ENCODE results near the gene FAM83F. TPM values are rescaled to one million over a fixed set of nuclear protein-coding genes. Genes with fewer than 3 reads are reported as not detected.

The FAM83F gene
- total and polyA plus RNA-seq, 7 donors = under 0.01 to 19.5 (median 0.71) TPM

DNA sequence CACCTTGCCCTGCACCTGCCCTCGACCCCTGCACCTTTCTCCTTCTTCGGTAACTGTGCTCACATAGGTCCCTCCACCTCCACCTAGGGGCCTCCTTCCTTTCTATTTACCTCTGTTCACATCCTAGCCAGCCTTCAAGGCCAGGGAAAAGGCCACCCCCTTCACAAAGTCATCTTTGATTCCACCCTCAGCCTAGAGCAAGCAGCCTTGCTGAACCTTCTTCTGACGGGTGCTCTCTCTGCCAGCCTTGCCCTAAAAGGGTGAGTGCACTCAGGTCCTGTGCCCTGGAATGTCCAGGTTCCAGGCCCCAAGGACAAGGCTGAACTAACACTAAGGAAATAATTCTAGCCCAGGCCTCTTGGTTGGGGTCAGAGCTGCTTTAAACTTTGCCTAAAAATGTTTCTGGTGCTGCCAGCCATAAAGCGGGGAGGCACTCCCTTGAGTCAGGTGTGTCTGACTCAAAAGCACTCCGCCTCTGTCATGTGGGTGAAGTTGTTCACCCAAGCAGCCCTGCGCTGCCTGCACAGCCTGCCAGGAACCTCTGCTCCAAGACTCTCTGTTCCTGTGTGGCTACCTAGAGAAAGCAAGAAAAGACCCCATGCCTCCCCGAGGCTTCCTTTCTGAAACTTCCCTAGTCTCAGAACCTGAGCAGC lies 9.2 kb upstream of the FAM83F start:
- no peak for DNase-seq
- no peaks in the 10 kb centered on the region for H3K4me1 ChIP-seq
- no peak overlapping the region for H3K27ac ChIP-seq
- WGBS, 2 donors = 24 to 63% methylated on average over 7 of the region's 7 CpGs
- intact Hi-C loops (cut with DNase I) = no loop called here
- H3K36me3 ChIP-seq = no peaks in the 10 kb centered on the region
- TF ChIP-seq EP300 (IDR thresholded peaks at IDR 0.05) (no peak), POLR2AphosphoS5 (IDR thresholded peaks at IDR 0.05) (no peak), POLR2A (IDR thresholded peaks at IDR 0.05) (no peak)
- TF ChIP-seq, protein P1, sequence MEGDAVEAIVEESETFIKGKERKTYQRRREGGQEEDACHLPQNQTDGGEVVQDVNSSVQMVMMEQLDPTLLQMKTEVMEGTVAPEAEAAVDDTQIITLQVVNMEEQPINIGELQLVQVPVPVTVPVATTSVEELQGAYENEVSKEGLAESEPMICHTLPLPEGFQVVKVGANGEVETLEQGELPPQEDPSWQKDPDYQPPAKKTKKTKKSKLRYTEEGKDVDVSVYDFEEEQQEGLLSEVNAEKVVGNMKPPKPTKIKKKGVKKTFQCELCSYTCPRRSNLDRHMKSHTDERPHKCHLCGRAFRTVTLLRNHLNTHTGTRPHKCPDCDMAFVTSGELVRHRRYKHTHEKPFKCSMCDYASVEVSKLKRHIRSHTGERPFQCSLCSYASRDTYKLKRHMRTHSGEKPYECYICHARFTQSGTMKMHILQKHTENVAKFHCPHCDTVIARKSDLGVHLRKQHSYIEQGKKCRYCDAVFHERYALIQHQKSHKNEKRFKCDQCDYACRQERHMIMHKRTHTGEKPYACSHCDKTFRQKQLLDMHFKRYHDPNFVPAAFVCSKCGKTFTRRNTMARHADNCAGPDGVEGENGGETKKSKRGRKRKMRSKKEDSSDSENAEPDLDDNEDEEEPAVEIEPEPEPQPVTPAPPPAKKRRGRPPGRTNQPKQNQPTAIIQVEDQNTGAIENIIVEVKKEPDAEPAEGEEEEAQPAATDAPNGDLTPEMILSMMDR (IDR thresholded peaks at IDR 0.05) = no peak
- H3K4me3 ChIP-seq = no peak overlapping the region
- no peaks in the 10 kb centered on the region for H3K9me3 ChIP-seq
- peaks cover 0 to 11% (median 0%) of the 10 kb centered on the region in 3 donors for H3K27me3 ChIP-seq

DNA sequence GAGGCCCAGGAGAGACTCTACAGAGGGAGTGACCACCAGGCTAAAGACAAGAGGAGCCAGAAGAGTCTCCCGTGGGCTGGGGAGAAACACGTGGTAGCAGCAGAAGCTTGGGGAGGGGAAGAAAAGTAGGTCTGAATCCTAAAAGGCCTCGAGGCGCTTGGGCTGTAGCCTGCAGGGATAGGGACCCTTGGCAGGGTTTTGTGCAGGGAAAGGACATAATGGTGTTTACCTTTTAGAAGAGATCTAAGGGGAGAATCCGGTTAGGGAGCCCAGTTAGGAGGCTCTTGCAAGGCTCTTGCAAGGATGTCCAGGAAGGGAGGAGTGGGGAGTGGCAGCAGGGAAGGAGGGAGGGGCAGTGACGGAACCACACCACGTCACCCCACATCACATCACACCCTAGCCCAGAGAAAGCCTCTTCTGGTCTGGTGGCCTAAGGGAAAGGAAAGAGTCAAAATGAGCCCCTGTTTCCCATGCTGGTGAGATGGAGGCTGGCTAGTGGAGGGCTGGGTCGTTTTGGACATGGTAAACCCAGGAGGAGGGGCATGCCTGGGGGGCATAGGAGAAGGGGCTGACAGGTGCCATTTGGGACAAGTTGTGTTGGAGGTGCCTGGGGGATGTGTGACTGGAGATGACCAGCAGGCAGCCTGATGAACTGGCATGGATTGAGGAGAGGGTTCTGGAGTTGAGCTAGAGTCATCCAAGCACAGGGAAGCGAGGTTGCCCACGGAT lies 6.2 kb upstream of the FAM83F start:
- Histone ChIP-seq H3K27ac (no peak overlapping the region), H3K27me3 (peaks cover 0 to 14% (median 10%) of the 10 kb centered on the region in 3 donors), H3K9me3 (no peaks in the 10 kb centered on the region), H3K4me1 (no peaks in the 10 kb centered on the region), H3K4me3 (no peak overlapping the region), H3K36me3 (no peaks in the 10 kb centered on the region)
- TF ChIP-seq POLR2AphosphoS5 (IDR thresholded peaks at IDR 0.05) (no peak), EP300 (IDR thresholded peaks at IDR 0.05) (no peak), POLR2A (IDR thresholded peaks at IDR 0.05) (no peak)
- TF ChIP-seq, protein P1 (IDR thresholded peaks at IDR 0.05) = no peak
- intact Hi-C loops (cut with DNase I) = no loop called here
- 71 to 73% methylated on average over 10 of the region's 10 CpGs for WGBS, 2 donors
- DNase-seq = no peak

DNA sequence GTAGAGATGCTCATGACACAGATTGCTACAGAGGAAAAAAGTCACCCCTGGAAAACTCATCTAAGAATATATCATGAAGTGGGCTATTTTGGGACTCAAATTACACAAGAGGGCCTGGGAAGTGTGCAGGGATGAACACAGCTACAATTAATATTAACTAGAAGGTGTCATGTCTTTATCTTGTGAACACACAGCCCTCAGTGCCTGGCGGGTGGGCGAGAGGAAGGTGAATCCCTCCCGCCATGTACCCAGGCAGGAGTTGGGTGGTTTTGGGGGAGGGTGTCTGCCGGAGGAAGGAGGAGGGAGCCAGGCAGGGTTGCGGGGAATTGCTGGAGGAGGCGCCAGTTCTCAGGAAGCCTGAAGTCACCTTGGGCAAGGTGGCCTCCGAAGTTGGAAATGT lies 5.1 kb upstream of the FAM83F start:
- no peaks in the 10 kb centered on the region for H3K9me3 ChIP-seq
- no peak overlapping the region for H3K27ac ChIP-seq
- peaks cover 0 to 4% (median 2%) of the 10 kb centered on the region in 4 donors for H3K4me1 ChIP-seq
- WGBS, 2 donors = 87 to 89% methylated on average over 7 of the region's 7 CpGs
- H3K36me3 ChIP-seq = no peaks in the 10 kb centered on the region
- no peak for DNase-seq
- peaks cover 7 to 19% (median 19%) of the 10 kb centered on the region in 3 donors for H3K27me3 ChIP-seq
- H3K4me3 ChIP-seq = no peak overlapping the region
- intact Hi-C loops (cut with DNase I) = no loop called here
- TF ChIP-seq POLR2AphosphoS5 (IDR thresholded peaks at IDR 0.05) (no peak), EP300 (IDR thresholded peaks at IDR 0.05) (no peak), POLR2A (IDR thresholded peaks at IDR 0.05) (no peak)
- TF ChIP-seq, protein P1 (IDR thresholded peaks at IDR 0.05) = no peak

DNA sequence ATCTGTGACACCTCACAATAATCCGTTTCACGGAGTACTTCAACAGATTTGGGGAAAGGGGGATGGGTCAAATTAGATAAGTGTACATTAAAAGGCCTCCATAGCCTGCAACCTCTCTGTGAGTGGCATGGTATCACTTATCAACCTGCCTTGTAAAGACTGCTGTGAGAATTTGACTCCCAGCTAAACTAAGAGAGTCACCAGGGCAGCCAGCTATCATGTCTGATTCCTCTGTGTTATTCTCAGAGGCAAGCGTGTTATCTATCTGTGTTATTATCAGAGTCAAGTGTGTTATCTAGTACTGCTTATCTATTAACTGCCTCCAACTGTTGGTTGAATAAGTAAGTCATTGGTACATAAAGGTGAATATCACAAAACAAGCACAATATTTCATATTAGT lies 4.1 kb upstream of the FAM83F start:
- WGBS, 2 donors = 78 to 90% methylated on average over 3 of the region's 3 CpGs
- H3K4me1 ChIP-seq = peaks cover 0 to 11% (median 8%) of the 10 kb centered on the region in 4 donors
- TF ChIP-seq EP300 (IDR thresholded peaks at IDR 0.05) (no peak), POLR2A (IDR thresholded peaks at IDR 0.05) (no peak), POLR2AphosphoS5 (IDR thresholded peaks at IDR 0.05) (no peak)
- TF ChIP-seq, protein P1 (IDR thresholded peaks at IDR 0.05) = no peak
- no peaks in the 10 kb centered on the region for H3K36me3 ChIP-seq
- H3K9me3 ChIP-seq = no peaks in the 10 kb centered on the region
- peaks cover 16 to 29% (median 29%) of the 10 kb centered on the region in 3 donors for H3K27me3 ChIP-seq
- DNase-seq = no peak
- H3K4me3 ChIP-seq = no peak overlapping the region
- no peak overlapping the region for H3K27ac ChIP-seq
- intact Hi-C loops (cut with DNase I) = no loop called here

Data from sigmoid colon (tissue), 7 donors.